HEK293 (cell line): ENCODE results near the gene EXTL1.

Experiments used
- CTCF ChIA-PET: fragments of 350-600 bp; formaldehyde crosslinking; extraction: SDS; loops from one replicate; lab custom pipeline; 2021; ENCODE audit warnings: antibody characterized with exemption; lab: Yijun Ruan, JAX
- POLR2A ChIA-PET: fragments of 300-600 bp; formaldehyde crosslinking; extraction: SDS; loops from one replicate; lab custom pipeline; 2020; ENCODE audit warnings: antibody characterized with exemption, inconsistent platforms; lab: Yijun Ruan, JAX
- H3K27ac ChIP-seq: fragments of 200-500 bp; sonication (Bioruptor generic); 2 replicates; pipeline ENCODE4 v1.5.1; 2014; ENCODE audit warnings: low read depth, low read length, control low read depth, inconsistent platforms; ENCODE audit errors: extremely low read depth
- H3K36me3 ChIP-seq, 2 experiments: fragments of 200-500 bp in 1 of 2; sonication (Bioruptor generic) in 1 of 2; 1 replicate in 1 of 2; 2 replicates in 1 of 2; pipeline ENCODE4 v1.5.1; 2014 to 2017; ENCODE audit warnings: inconsistent platforms in 2 of 2, low read length in 2 of 2; ENCODE audit not compliant: control insufficient read depth in 2 of 2, insufficient read depth in 1 of 2
- H3K4me1 ChIP-seq: fragments of 200-500 bp; sonication (Bioruptor generic); 2 replicates; pipeline ENCODE4 v1.5.1; 2014; ENCODE audit warnings: mild to moderate bottlenecking, low read length, inconsistent platforms; ENCODE audit not compliant: control insufficient read depth, insufficient read depth
- H3K4me3 ChIP-seq: 2 replicates; pipeline ENCODE4 v1.5.1; 2011; ENCODE audit warnings: low read depth, mild to moderate bottlenecking, control low read depth, low read length, moderate library complexity
- H3K9me3 ChIP-seq: fragments of 200-500 bp; sonication (Bioruptor generic); 2 replicates; pipeline ENCODE4 v1.5.1; 2014; ENCODE audit warnings: low read depth, low read length, inconsistent platforms; ENCODE audit not compliant: control insufficient read depth, insufficient read depth
- GFI1B ChIP-seq: fragments of 450-650 bp; formaldehyde crosslinking; IDR thresholded peaks from 2 replicates; pipeline ENCODE4 v1.5.1; 2016; ENCODE audit warnings: missing biosample characterization, missing genetic modification characterization
- IKZF3 ChIP-seq: fragments of 450-650 bp; IDR thresholded peaks from 2 replicates; pipeline ENCODE4 v1.5.0; 2018; ENCODE audit warnings: missing biosample characterization, mild to moderate bottlenecking, missing genetic modification characterization, moderate library complexity
- PRDM1 ChIP-seq: fragments of 450-650 bp; formaldehyde crosslinking; IDR thresholded peaks from 2 replicates; pipeline ENCODE4; 2016; ENCODE audit warnings: missing biosample characterization, missing genetic modification characterization
- PRDM4 ChIP-seq: fragments of 450-650 bp; formaldehyde crosslinking; IDR thresholded peaks from 2 replicates; pipeline ENCODE4 v1.5.1; 2017; ENCODE audit warnings: missing biosample characterization, missing genetic modification characterization
- SETDB1 ChIP-seq: IDR thresholded peaks from one replicate; pipeline ENCODE4 v1.6.1; 2017; ENCODE audit warnings: mild to moderate bottlenecking, low read length, moderate library complexity, mixed read lengths; ENCODE audit not compliant: insufficient read length
- WT1 ChIP-seq: fragments of 450-650 bp; formaldehyde crosslinking; IDR thresholded peaks from 2 replicates; pipeline ENCODE4 v1.5.1; 2016; ENCODE audit warnings: missing biosample characterization, missing genetic modification characterization
- ZBTB11 ChIP-seq: fragments of 450-650 bp; formaldehyde crosslinking; conservative IDR thresholded peaks from 2 replicates; pipeline ENCODE4 v1.5.1; 2016; ENCODE audit warnings: low read depth, missing biosample characterization, missing genetic modification characterization
- ZBTB17 ChIP-seq: fragments of 450-650 bp; formaldehyde crosslinking; IDR thresholded peaks from 2 replicates; pipeline ENCODE4 v1.5.1; 2016; ENCODE audit warnings: missing biosample characterization, missing genetic modification characterization
- ZBTB8A ChIP-seq: fragments of 450-650 bp; formaldehyde crosslinking; IDR thresholded peaks from 2 replicates; pipeline ENCODE4 v1.5.1; 2016; ENCODE audit warnings: missing biosample characterization, missing genetic modification characterization
- ZNF175 ChIP-seq: fragments of 450-650 bp; formaldehyde crosslinking; IDR thresholded peaks from 2 replicates; pipeline ENCODE4 v1.5.1; 2016; ENCODE audit warnings: missing biosample characterization, missing genetic modification characterization
- ZNF248 ChIP-seq: fragments of 450-650 bp; formaldehyde crosslinking; IDR thresholded peaks from 2 replicates; pipeline ENCODE4 v1.5.1; 2017; ENCODE audit warnings: missing biosample characterization, missing genetic modification characterization
- ZNF26 ChIP-seq: fragments of 450-650 bp; formaldehyde crosslinking; IDR thresholded peaks from 2 replicates; pipeline ENCODE4 v1.5.1; 2016; ENCODE audit warnings: missing biosample characterization, missing genetic modification characterization
- ZNF324 ChIP-seq: fragments of 450-650 bp; formaldehyde crosslinking; IDR thresholded peaks from 2 replicates; pipeline ENCODE4 v1.5.1; 2016; ENCODE audit warnings: missing biosample characterization, missing genetic modification characterization
- ZNF335 ChIP-seq: fragments of 450-650 bp; formaldehyde crosslinking; conservative IDR thresholded peaks from 2 replicates; pipeline ENCODE4 v1.5.1; 2016; ENCODE audit warnings: missing biosample characterization, missing genetic modification characterization
- ZNF391 ChIP-seq: fragments of 450-650 bp; formaldehyde crosslinking; IDR thresholded peaks from 2 replicates; pipeline ENCODE4 v1.5.1; 2016; ENCODE audit warnings: low read depth, missing biosample characterization, missing genetic modification characterization, borderline replicate concordance
- ZNF394 ChIP-seq: fragments of 450-650 bp; formaldehyde crosslinking; IDR thresholded peaks from 2 replicates; pipeline ENCODE4 v1.5.1; 2016; ENCODE audit warnings: missing biosample characterization, missing genetic modification characterization, mild to moderate bottlenecking, moderate library complexity, borderline replicate concordance
- ZNF416 ChIP-seq: fragments of 450-650 bp; formaldehyde crosslinking; IDR thresholded peaks from 2 replicates; pipeline ENCODE4 v1.5.1; 2016; ENCODE audit warnings: missing biosample characterization, missing genetic modification characterization
- ZNF555 ChIP-seq: fragments of 450-650 bp; formaldehyde crosslinking; conservative IDR thresholded peaks from 2 replicates; pipeline ENCODE4 v1.5.1; 2017; ENCODE audit warnings: missing biosample characterization, mild to moderate bottlenecking, missing genetic modification characterization, inconsistent platforms
- ZNF585B ChIP-seq: fragments of 450-650 bp; formaldehyde crosslinking; IDR thresholded peaks from 2 replicates; pipeline ENCODE4 v1.5.1; 2016; ENCODE audit warnings: missing biosample characterization, missing genetic modification characterization
- ZNF626 ChIP-seq: fragments of 450-650 bp; sonication (Bioruptor Pico); formaldehyde crosslinking; IDR thresholded peaks from 2 replicates; pipeline ENCODE4 v1.5.1; 2018; ENCODE audit warnings: missing biosample characterization, missing genetic modification characterization, inconsistent platforms
- ZNF658 ChIP-seq: fragments of 450-650 bp; formaldehyde crosslinking; IDR thresholded peaks from 2 replicates; pipeline ENCODE4; 2016; ENCODE audit warnings: missing biosample characterization, missing genetic modification characterization
- ZNF785 ChIP-seq: fragments of 450-650 bp; formaldehyde crosslinking; IDR thresholded peaks from 2 replicates; pipeline ENCODE4 v1.5.1; 2016; ENCODE audit warnings: missing biosample characterization, missing genetic modification characterization
- ZNF830 ChIP-seq: fragments of 450-650 bp; IDR thresholded peaks from 2 replicates; pipeline ENCODE4 v1.5.0; 2018; ENCODE audit warnings: missing biosample characterization, missing genetic modification characterization, low read depth, mild to moderate bottlenecking, moderate library complexity
- TF ChIP-seq, protein P1 (sequence below): fragments of 450-650 bp; formaldehyde crosslinking; IDR thresholded peaks from 2 replicates; pipeline ENCODE4 v1.5.1; 2016; ENCODE audit warnings: missing biosample characterization, missing genetic modification characterization
- TF ChIP-seq, protein P2 (sequence below): fragments of 450-650 bp; formaldehyde crosslinking; IDR thresholded peaks from 2 replicates; pipeline ENCODE4 v1.5.1; 2016; ENCODE audit warnings: missing biosample characterization, missing genetic modification characterization

The EXTL1 gene

DNA sequence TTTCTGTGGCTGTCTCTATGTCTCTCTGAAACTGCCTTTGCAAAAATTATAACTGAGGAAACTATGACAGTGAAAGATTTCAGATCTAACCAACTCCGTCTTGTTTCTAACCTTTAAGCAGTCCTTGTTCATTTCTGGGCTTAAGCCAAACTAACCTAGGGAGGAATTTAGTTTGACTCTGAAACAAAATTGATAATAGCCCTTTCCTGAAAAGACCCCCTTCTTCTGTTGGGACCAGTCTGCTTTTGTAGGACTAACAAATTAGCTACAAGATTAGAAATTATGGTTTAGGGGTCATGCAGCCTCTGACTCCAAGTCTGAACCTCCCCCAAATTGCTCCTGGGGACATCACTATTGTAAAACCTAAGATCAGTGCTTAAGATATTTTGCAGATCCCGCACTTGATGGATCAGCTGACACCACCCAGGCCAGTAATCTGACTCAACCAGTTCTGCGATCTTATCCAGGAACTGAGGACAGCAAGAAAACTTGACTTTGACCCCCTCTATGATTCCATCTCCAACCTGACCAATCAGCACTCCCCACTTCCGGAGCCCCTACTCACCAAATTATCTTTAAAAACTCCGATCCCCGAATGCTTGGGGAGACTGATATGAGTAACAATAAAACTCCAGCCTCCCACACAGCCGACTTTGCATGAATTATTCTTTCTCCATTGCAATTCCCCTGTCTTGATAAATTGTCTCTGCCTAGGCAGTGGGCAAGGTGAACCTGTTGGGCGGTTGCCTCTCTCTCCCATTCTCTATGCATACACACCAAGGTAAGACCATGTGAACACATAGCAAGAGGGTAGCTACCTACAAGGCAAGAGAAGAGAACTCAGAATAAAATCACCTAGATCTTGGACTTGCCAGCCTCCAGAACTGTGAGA is 57.0 kb downstream of the EXTL1 start:
- POLR2A ChIA-PET: no interaction called here
- no peak overlapping the region for H3K27ac ChIP-seq
- no peaks in the 10 kb centered on the region for H3K36me3 ChIP-seq
- no peaks in the 10 kb centered on the region for H3K4me1 ChIP-seq
- no peak overlapping the region for H3K4me3 ChIP-seq
- CTCF ChIA-PET: interaction anchor here (0.6 to 1.6 kb wide), 3 partner anchors 67 to 339 kb away, joined by 3 to 5 read pairs (median 3); partner anchors contain the start of gene CEP85
- no peak for TF ChIP-seq SETDB1
- TF ChIP-seq ZBTB17 (tag by site-specific recombination): no peak
- no peak for TF ChIP-seq ZNF658 (tag by site-specific recombination)
- no peak for TF ChIP-seq PRDM1
- no peak for TF ChIP-seq ZNF394 (tag by site-specific recombination)
- no peak for TF ChIP-seq ZNF830 (tag by site-specific recombination)
- no peak for TF ChIP-seq GFI1B
- TF ChIP-seq ZBTB11 (tag by site-specific recombination): no peak
- TF ChIP-seq, protein P1, sequence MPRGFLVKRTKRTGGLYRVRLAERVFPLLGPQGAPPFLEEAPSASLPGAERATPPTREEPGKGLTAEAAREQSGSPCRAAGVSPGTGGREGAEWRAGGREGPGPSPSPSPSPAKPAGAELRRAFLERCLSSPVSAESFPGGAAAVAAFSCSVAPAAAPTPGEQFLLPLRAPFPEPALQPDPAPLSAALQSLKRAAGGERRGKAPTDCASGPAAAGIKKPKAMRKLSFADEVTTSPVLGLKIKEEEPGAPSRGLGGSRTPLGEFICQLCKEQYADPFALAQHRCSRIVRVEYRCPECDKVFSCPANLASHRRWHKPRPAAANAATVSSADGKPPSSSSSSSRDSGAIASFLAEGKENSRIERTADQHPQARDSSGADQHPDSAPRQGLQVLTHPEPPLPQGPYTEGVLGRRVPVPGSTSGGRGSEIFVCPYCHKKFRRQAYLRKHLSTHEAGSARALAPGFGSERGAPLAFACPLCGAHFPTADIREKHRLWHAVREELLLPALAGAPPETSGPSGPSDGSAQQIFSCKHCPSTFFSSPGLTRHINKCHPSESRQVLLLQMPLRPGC (tag by site-specific recombination): no peak
- no peak for TF ChIP-seq IKZF3 (tag by site-specific recombination)
- no peak for TF ChIP-seq ZNF626 (tag by site-specific recombination)
- TF ChIP-seq ZNF785 (tag by site-specific recombination): no peak
- TF ChIP-seq ZBTB8A (tag by site-specific recombination): no peak
- no peak for TF ChIP-seq ZNF335 (tag by site-specific recombination)
- H3K9me3 ChIP-seq: no peaks in the 10 kb centered on the region

DNA sequence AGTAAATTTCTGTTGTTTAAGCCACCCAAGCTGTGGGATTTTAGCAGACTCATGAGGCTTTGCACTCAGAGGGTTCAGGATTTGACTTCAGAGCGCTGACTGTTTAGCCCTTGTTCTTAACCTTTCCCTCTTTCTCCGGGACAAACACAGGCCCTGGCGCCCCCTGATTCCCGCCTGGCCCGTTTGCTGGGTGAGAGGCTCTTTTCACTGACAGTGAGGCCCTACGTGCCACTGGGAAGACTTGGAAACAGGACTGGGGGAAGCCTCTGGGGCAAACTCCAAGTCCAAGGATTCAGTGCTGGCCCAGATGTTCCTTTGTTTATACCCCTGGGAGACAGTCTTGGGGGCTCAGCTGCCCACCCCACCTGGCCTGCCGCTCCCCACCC is 57.6 kb downstream of the EXTL1 start:
- Histone ChIP-seq H3K4me3 (no peak overlapping the region), H3K9me3 (no peaks in the 10 kb centered on the region), H3K36me3 (no peaks in the 10 kb centered on the region), H3K27ac (no peak overlapping the region), H3K4me1 (no peaks in the 10 kb centered on the region)
- ChIA-PET CTCF (interaction anchor here (0.6 to 1.0 kb wide), 2 partner anchors 66 to 339 kb away, joined by 3 to 5 read pairs; no protein-coding TSS in a partner anchor), POLR2A (no interaction called here)
- TF ChIP-seq ZNF555 (tag by site-specific recombination): no peak
- TF ChIP-seq ZNF26 (tag by site-specific recombination): no peak
- TF ChIP-seq ZNF248 (tag by site-specific recombination): no peak
- no peak for TF ChIP-seq ZNF324 (tag by site-specific recombination)
- TF ChIP-seq, protein P2, sequence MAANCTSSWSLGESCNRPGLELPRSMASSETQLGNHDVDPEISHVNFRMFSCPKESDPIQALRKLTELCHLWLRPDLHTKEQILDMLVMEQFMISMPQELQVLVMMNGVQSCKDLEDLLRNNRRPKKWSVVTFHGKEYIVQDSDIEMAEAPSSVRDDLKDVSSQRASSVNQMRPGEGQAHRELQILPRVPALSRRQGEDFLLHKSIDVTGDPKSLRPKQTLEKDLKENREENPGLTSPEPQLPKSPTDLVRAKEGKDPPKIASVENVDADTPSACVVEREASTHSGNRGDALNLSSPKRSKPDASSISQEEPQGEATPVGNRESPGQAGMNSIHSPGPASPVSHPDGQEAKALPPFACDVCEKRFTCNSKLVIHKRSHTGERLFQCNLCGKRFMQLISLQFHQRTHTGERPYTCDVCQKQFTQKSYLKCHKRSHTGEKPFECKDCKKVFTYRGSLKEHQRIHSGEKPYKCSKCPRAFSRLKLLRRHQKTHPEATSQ (tag by site-specific recombination): no peak
- no peak for TF ChIP-seq ZNF175 (tag by site-specific recombination)
- TF ChIP-seq PRDM4 (tag by site-specific recombination): no peak
- TF ChIP-seq WT1 (tag by site-specific recombination): no peak
- no peak for TF ChIP-seq ZNF391 (tag by site-specific recombination)
- TF ChIP-seq ZNF585B: no peak
- TF ChIP-seq ZNF416: no peak
